GM21786 (cell line): Measurements from ENCODE around the gene SKIC2.
"Not testable (repeated sequence)": the region's sequence is repeated elsewhere in the genome, so short reads cannot be mapped to it uniquely, and the experiment has no call there.

Experiments
- ATAC-seq: cut with Tn5 transposase; IDR thresholded peaks from one replicate; pipeline ENCODE4 v1.9.1; 2021; ENCODE audit not compliant: unreplicated experiment

Gene SKIC2

GRCh38 chr6:32003301-32003700 is 44.3 kb downstream of the SKIC2 start:
- not testable (repeated sequence) for ATAC-seq

- ATAC-seq: not testable (repeated sequence)
Observed at GRCh38 chr6:32004393-32004792, 45.4 kb downstream of the SKIC2 start.

- ATAC-seq: not testable (repeated sequence)
Observed at GRCh38 chr6:32004864-32005537, 46.0 kb downstream of the SKIC2 start.

GRCh38 chr6:32005538-32005880 is 46.5 kb downstream of the SKIC2 start:
- not testable (repeated sequence) for ATAC-seq

- not testable (repeated sequence) for ATAC-seq
Observed at GRCh38 chr6:32005991-32006529, 47.1 kb downstream of the SKIC2 start.

GRCh38 chr6:32007086-32007485 is 48.1 kb downstream of the SKIC2 start:
- not testable (repeated sequence) for ATAC-seq

- ATAC-seq: not testable (repeated sequence)
Observed at GRCh38 chr6:32008037-32008436, 49.1 kb downstream of the SKIC2 start.

GRCh38 chr6:32008616-32009015 is 49.6 kb downstream of the SKIC2 start:
- not testable (repeated sequence) for ATAC-seq

- ATAC-seq: not testable (repeated sequence)
Observed at GRCh38 chr6:32009537-32009936, 50.6 kb downstream of the SKIC2 start.

GRCh38 chr6:32010856-32011530 is 52.0 kb downstream of the SKIC2 start:
- ATAC-seq: not testable (repeated sequence)

GRCh38 chr6:32012941-32013617 is 54.1 kb downstream of the SKIC2 start:
- not testable (repeated sequence) for ATAC-seq

GRCh38 chr6:32013738-32014137 is 54.8 kb downstream of the SKIC2 start:
- ATAC-seq: not testable (repeated sequence)

GRCh38 chr6:32014547-32014946 is 55.6 kb downstream of the SKIC2 start, which contains the start of gene C4B:
Gene C4B (plus strand): TSS chr6:32014795. CDS start chr6:32014846, 51 bp downstream.
- not testable (repeated sequence) for ATAC-seq
